H9 (cell line): ENCODE data around the gene MLPH. TPM values are rescaled to one million over a fixed set of nuclear protein-coding genes. Genes with fewer than 3 reads are reported as not detected.

ENCODE experiments used
- DNase-seq: peaks from one replicate; pipeline ENCODE4 v3.0.0-alpha.2; 2017
- H2AFZ ChIP-seq: one replicate; pipeline ENCODE4 v1.6.1; 2013; ENCODE audit warnings: mild to moderate bottlenecking, low read length, control low read depth, moderate library complexity
- H2AK5ac ChIP-seq: 2 replicates; pipeline ENCODE4 v1.6.1; 2013; ENCODE audit warnings: low read length, control low read depth, mixed read lengths; ENCODE audit not compliant: insufficient read length
- H2BK120ac ChIP-seq: one replicate; pipeline ENCODE4 v1.6.1; 2013; ENCODE audit warnings: low read depth, mild to moderate bottlenecking, low read length, control low read depth, inconsistent platforms; ENCODE audit not compliant: poor library complexity, severe bottlenecking
- H2BK12ac ChIP-seq: 2 replicates; pipeline ENCODE4 v1.6.1; 2013; ENCODE audit warnings: low read length, control low read depth, mixed read lengths, low read depth; ENCODE audit not compliant: insufficient read length
- H2BK15ac ChIP-seq: 2 replicates; pipeline ENCODE4 v1.6.1; 2013; ENCODE audit warnings: low read depth, low read length, control low read depth
- H2BK20ac ChIP-seq: one replicate; pipeline ENCODE4 v1.6.1; 2013; ENCODE audit warnings: low read depth, mild to moderate bottlenecking, low read length, control low read depth, inconsistent platforms; ENCODE audit not compliant: poor library complexity, severe bottlenecking
- H2BK5ac ChIP-seq: 2 replicates; pipeline ENCODE4 v1.6.1; 2013; ENCODE audit warnings: low read length, control low read depth, mixed read lengths; ENCODE audit not compliant: insufficient read length
- H3K14ac ChIP-seq: 2 replicates; pipeline ENCODE4 v1.6.1; 2013; ENCODE audit warnings: low read length, control low read depth; ENCODE audit not compliant: insufficient read depth
- H3K18ac ChIP-seq: 2 replicates; pipeline ENCODE4 v1.6.1; 2013; ENCODE audit warnings: low read depth, mild to moderate bottlenecking, mixed read lengths, low read length, control low read depth; ENCODE audit not compliant: insufficient read length
- H3K23ac ChIP-seq: 2 replicates; pipeline ENCODE4 v1.6.1; 2013; ENCODE audit warnings: low read length, control low read depth, mixed read lengths, low read depth; ENCODE audit not compliant: insufficient read length
- H3K23me2 ChIP-seq: 2 replicates; pipeline ENCODE4 v1.6.1; 2013; ENCODE audit warnings: low read depth, mild to moderate bottlenecking, mixed read lengths, low read length, control low read depth; ENCODE audit not compliant: insufficient read length, poor library complexity, severe bottlenecking
- H3K27ac ChIP-seq: 2 replicates; pipeline ENCODE4 v1.5.1; 2013; ENCODE audit warnings: low read length, control low read depth, mixed read lengths, low read depth; ENCODE audit not compliant: insufficient read length
- H3K27me3 ChIP-seq: 2 replicates; pipeline ENCODE4 v1.6.1; 2013; ENCODE audit warnings: low read length, control low read depth, inconsistent platforms; ENCODE audit not compliant: insufficient read depth
- H3K4ac ChIP-seq: 2 replicates; pipeline ENCODE4 v1.6.1; 2013; ENCODE audit warnings: low read depth, mild to moderate bottlenecking, control low read depth, inconsistent platforms, low read length, moderate library complexity
- H3K4me1 ChIP-seq: 2 replicates; pipeline ENCODE4 v1.6.1; 2013; ENCODE audit warnings: low read length, control low read depth, inconsistent platforms; ENCODE audit not compliant: insufficient read depth
- H3K4me2 ChIP-seq: 2 replicates; pipeline ENCODE4 v1.6.1; 2013; ENCODE audit warnings: low read length, control low read depth, mixed read lengths; ENCODE audit not compliant: insufficient read length, insufficient read depth
- H3K56ac ChIP-seq: 2 replicates; pipeline ENCODE4 v1.6.1; 2013; ENCODE audit warnings: low read depth, mild to moderate bottlenecking, mixed read lengths, low read length, control low read depth; ENCODE audit not compliant: insufficient read length
- H3K79me1 ChIP-seq: 2 replicates; pipeline ENCODE4 v1.6.1; 2013; ENCODE audit warnings: low read depth, mild to moderate bottlenecking, moderate library complexity, low read length, control low read depth, inconsistent platforms; ENCODE audit not compliant: insufficient read depth, poor library complexity, severe bottlenecking
- H3K79me2 ChIP-seq: 2 replicates; pipeline ENCODE4 v1.6.1; 2013; ENCODE audit warnings: low read length, control low read depth, inconsistent platforms; ENCODE audit not compliant: insufficient read depth
- H3K9ac ChIP-seq: 2 replicates; pipeline ENCODE4 v1.6.1; 2013; ENCODE audit warnings: low read length, control low read depth, mixed read lengths; ENCODE audit not compliant: insufficient read length; ENCODE audit errors: extremely low read depth
- H3K9me3 ChIP-seq: one replicate; pipeline ENCODE4 v1.6.1; 2013; ENCODE audit warnings: low read depth, low read length, inconsistent platforms; ENCODE audit not compliant: control insufficient read depth
- H3T11ph ChIP-seq: one replicate; pipeline ENCODE4 v1.6.1; 2013; ENCODE audit warnings: mild to moderate bottlenecking, low read length, control low read depth, inconsistent platforms
- H4K20me1 ChIP-seq: one replicate; pipeline ENCODE4 v1.6.1; 2013; ENCODE audit not compliant: control insufficient read depth, insufficient read length, insufficient read depth
- H4K5ac ChIP-seq: 2 replicates; pipeline ENCODE4 v1.6.1; 2013; ENCODE audit warnings: low read depth, mild to moderate bottlenecking, mixed read lengths, low read length, control low read depth; ENCODE audit not compliant: insufficient read length
- H4K8ac ChIP-seq: replicated peaks from 2 replicates; pipeline ENCODE4 v1.6.1; 2013; ENCODE audit warnings: low read length, control low read depth, mixed read lengths, low read depth; ENCODE audit not compliant: insufficient read length
- H4K91ac ChIP-seq: 2 replicates; pipeline ENCODE4 v1.6.1; 2013; ENCODE audit warnings: low read depth, mild to moderate bottlenecking, moderate library complexity, mixed read lengths, low read length, control low read depth; ENCODE audit not compliant: insufficient read length
- H3K27ac Mint-ChIP-seq, 3 experiments: 2 replicates in 2 of 3; 3 replicates in 1 of 3; pipeline ENCODE4 v1.8.0; 2020 to 2021; ENCODE audit warnings: mixed read lengths in 3 of 3, mild to moderate bottlenecking in 1 of 3, moderate library complexity in 1 of 3
- H3K27me3 Mint-ChIP-seq: 2 replicates; pipeline ENCODE4 v1.8.0; 2021; ENCODE audit warnings: low read depth, mild to moderate bottlenecking, moderate library complexity, mixed read lengths
- H3K36me3 Mint-ChIP-seq, 3 experiments: 2 replicates in 2 of 3; 3 replicates in 1 of 3; pipeline ENCODE4 v1.8.0; 2020 to 2021; ENCODE audit warnings: low read depth in 3 of 3, mixed read lengths in 3 of 3; ENCODE audit not compliant: insufficient read depth in 1 of 3
- H3K4me1 Mint-ChIP-seq, 2 experiments: 2 replicates each; pipeline ENCODE4 v1.8.0; 2020; ENCODE audit warnings: mixed read lengths in 2 of 2
- H3K4me3 Mint-ChIP-seq, 2 experiments: 2 replicates in 1 of 2; 3 replicates in 1 of 2; pipeline ENCODE4 v1.8.0; 2020 to 2021; ENCODE audit warnings: mild to moderate bottlenecking in 2 of 2, mixed read lengths in 2 of 2, moderate library complexity in 1 of 2
- H3K9me3 Mint-ChIP-seq, 2 experiments: 2 replicates in 1 of 2; 3 replicates in 1 of 2; pipeline ENCODE4 v1.8.0; 2020; ENCODE audit warnings: mild to moderate bottlenecking in 2 of 2, mixed read lengths in 2 of 2, moderate library complexity in 1 of 2
- CTCF ChIP-seq: fragments of 200-600 bp; sonication (generic); conservative IDR thresholded peaks from 3 replicates; pipeline ENCODE4 v1.8.0; 2021; ENCODE audit warnings: antibody characterized with exemption, mild to moderate bottlenecking
- WGBS: extraction: QIAGEN DNeasy Blood & Tissue Kit; methylation state at CpG from one replicate; pipeline ENCODE4 v1.1.7; 2013; ENCODE audit warnings: missing lambda C conversion rate, low lambda C conversion rate, mixed read lengths; ENCODE audit not compliant: insufficient read length; ENCODE audit errors: extremely low coverage; 5-methylcytosine and 5-hydroxymethylcytosine counted together
- total RNA-seq: library from RNA; stranded (reverse); gene quantifications from 2 replicates; pipeline ENCODE4 v1.2.1, GENCODE V29; 2021

MLPH gene
- total RNA-seq, 1 experiment from 2014 or later = 3.4 TPM

GRCh38 chr2:237441605-237442274, 45.3 kb upstream of the MLPH start:
- WGBS = no CpG with 5 or more reads among the region's 2 CpGs
- no peak overlapping the region for H3K9ac ChIP-seq

More at GRCh38 chr2:237441605-237442274, 45.3 kb upstream of the MLPH start:
- peaks cover 23% of the 10 kb centered on the region for H3K27me3 Mint-ChIP-seq
- Histone ChIP-seq H2BK15ac (no peak overlapping the region), H2AFZ (no peak overlapping the region), H3K79me2 (no peaks in the 10 kb centered on the region), H4K20me1 (no peaks in the 10 kb centered on the region), H3K23ac (no peak overlapping the region), H3K4me1 (peaks cover 3% of the 10 kb centered on the region; the same call in 1 of the 2 replicates), H3T11ph (no peak overlapping the region), H3K23me2 (no peaks in the 10 kb centered on the region), H3K14ac (no peak overlapping the region), H3K9me3 (no peaks in the 10 kb centered on the region), H3K27ac (no peak overlapping the region), H2AK5ac (no peak overlapping the region), H4K91ac (no peak overlapping the region), H4K5ac (no peak overlapping the region), H3K18ac (no peak overlapping the region), H3K4ac (no peak overlapping the region), H2BK120ac (no peak overlapping the region), H3K56ac (no peak overlapping the region), H2BK12ac (no peak overlapping the region), H3K79me1 (no peaks in the 10 kb centered on the region), H3K27me3 (no peaks in the 10 kb centered on the region), H3K4me2 (no peak overlapping the region), H2BK20ac (no peak overlapping the region), H4K8ac (no peak overlapping the region), H2BK5ac (no peak overlapping the region)
- peaks cover 3 to 8% of the 10 kb centered on the region in 2 experiments; a peak in 3 of 5 replicates for H3K9me3 Mint-ChIP-seq
- H3K4me3 Mint-ChIP-seq = no peak overlapping the region
- DNase-seq = no peak
- H3K36me3 Mint-ChIP-seq = no peaks in the 10 kb centered on the region
- TF ChIP-seq CTCF = no peak
- peaks cover 9 to 14% of the 10 kb centered on the region in 2 experiments for H3K4me1 Mint-ChIP-seq
- no peak overlapping the region for H3K27ac Mint-ChIP-seq
